SK-N-MC (cell line): Measurements from ENCODE around the gene GPR150.

ENCODE experiments used
- EZH2 ChIP-seq: fragments of 200-600 bp; sonication (generic); IDR thresholded peaks from one replicate; pipeline ENCODE4 v1.6.1; 2017; ENCODE audit warnings: antibody characterized with exemption
- FOXP2 ChIP-seq: optimal IDR thresholded peaks from 2 replicates; pipeline ENCODE3; 2011; ENCODE audit warnings: mild to moderate bottlenecking, moderate library complexity; ENCODE audit not compliant: insufficient read depth; ENCODE audit errors: extremely low read length, control extremely low read depth
- POLR2AphosphoS5 ChIP-seq: IDR thresholded peaks from 2 replicates; pipeline ENCODE4 v1.6.1; 2012; ENCODE audit warnings: mild to moderate bottlenecking, low read depth, low read length, borderline replicate concordance

GRCh38 chr5:95611396-95611795 is 8.5 kb upstream of the GPR150 start:
- TF ChIP-seq POLR2AphosphoS5 (no peak), EZH2 (no peak), FOXP2 (no peak)
